M059J (cell line): ENCODE measurements around the gene DCTN4. TPM values are rescaled to one million over a fixed set of nuclear protein-coding genes. Genes with fewer than 3 reads are reported as not detected.
"Not testable (repeated sequence)": the region's sequence is repeated elsewhere in the genome, so short reads cannot be mapped to it uniquely, and the experiment has no call there.

Experiments
- DNase-seq: peaks from one replicate; pipeline ENCODE4 v3.0.0-alpha.2; 2012; ENCODE audit warnings: low read depth
- total RNA-seq: library from RNA; depleted of rRNA; stranded (reverse); fragments of >200 nt; shearing (Covaris generic); gene quantifications from 2 replicates; pipeline ENCODE4 v1.2.3, GENCODE V29; 2014; rRNA removed

The DCTN4 gene
- total RNA-seq: 48.1 and 66.2 TPM in 2 replicates

- peak; percentile 99 for DNase-seq
Observed at GRCh38 chr5:150758531-150759333, at the start of gene DCTN4. TSS of gene DCTN4 (minus strand) at chr5:150759017. CDS start at chr5:150758993, 24 bp downstream.

- DNase-seq: no peak
Observed at GRCh38 chr5:150804388-150804787, 45.6 kb upstream of the DCTN4 start.

GRCh38 chr5:150801117-150801927 is 42.5 kb upstream of the DCTN4 start:
- no peak for DNase-seq

DNA sequence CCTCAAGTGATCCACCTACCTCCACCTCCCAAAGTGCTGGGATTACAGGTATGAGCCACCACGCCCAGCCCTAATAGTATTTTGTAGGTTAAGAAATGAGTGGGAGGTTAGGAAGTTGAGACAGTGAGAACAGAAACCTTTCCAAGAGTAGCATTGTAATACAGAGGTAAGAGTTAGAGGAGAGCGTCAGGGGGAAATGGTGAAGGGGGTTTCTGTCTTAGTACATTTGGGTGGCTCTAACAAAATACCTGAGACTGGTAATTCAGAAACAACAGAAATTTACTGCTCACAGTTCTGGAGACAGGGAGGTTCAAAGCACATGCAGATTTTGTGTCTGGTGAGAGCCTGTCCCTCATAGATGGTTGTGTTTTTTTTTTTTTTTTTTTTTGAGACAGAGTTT is 38.6 kb upstream of the DCTN4 start:
- DNase-seq: no peak

DNA sequence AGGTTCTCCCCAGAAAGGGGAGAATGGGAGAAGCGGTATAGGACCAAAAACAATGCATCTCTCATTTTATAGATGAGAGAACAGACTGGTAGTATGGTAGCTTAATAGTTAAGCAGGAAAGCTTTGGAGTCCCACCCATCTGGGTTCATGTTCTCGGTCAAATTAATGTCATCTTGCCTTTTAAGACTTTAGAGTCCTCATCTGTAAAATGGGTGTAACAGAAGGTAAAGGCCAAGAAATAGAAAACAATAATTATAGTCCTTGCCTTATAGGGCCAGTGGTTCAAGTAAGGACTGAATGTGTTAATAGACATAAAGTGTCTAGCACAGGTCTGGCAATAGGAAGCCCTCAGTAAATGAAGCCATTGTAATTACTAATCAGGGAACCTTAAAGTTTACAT is 36.1 kb upstream of the DCTN4 start:
- no peak for DNase-seq

DNA sequence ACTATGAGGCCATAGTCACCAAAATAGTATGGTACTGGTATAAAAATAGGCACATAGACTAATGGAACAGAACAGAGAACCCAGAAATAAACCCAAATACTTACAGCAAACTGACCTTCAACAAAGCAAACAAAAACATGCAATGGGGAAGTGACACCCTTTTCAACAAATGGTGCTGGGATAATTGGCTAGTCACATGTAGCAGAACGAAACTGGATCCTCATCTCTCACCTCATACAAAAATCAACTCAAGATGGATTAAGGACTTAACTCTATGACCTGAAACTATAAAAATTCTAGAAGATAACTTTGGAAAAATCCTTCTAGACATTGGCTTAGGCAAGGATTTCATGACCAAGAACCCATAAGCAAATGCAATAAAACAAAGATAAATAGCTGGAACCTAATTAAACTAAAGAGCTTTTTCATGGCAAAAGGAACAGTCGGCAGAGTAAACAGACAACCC is 34.6 kb upstream of the DCTN4 start:
- DNase-seq: not testable (repeated sequence)

- DNase-seq: no peak
Observed at GRCh38 chr5:150791536-150791935, 32.7 kb upstream of the DCTN4 start.

- peak; percentile 100 for DNase-seq
Observed at GRCh38 chr5:150789943-150790611, 31.3 kb upstream of the DCTN4 start.

DNA sequence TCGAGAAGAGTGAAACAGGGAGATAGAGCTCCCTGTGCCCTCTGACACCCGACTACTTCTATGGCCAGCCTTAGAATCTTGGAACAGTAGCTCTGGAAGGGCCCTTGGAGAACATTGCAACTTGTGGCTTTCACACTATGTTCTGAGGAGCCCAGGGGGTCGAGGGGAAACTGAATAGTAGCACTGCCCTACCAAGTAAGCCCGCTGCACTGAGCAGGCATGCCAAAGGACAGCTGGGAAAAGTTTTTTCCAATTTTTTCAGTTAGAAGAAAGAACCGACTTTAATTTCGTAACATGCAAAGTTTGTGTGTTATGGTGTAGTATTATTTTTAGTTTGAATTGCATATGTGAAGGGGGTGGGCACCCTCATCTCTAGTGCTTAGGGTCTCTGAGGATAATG is 30.6 kb upstream of the DCTN4 start:
- peak; percentile 12 for DNase-seq

DNA sequence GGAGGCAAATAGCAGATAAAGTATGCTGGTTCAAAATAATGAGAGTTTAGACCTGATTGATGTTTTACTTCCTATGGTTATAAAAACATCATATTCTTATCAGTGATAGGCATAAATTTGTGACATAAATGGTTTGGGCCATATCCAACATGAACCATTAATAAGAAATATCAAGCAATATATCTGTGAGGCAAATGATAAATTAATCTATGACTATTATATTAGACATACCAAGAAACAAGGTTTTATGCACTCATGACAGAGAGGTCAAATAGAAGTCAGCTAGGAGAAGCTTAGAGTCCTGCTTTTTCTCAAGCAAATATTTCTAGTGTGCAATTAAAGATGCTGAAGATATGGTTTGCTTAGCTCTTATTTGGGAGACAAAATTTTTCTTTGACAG is 30.2 kb upstream of the DCTN4 start:
- peak; percentile 12 for DNase-seq

DNA sequence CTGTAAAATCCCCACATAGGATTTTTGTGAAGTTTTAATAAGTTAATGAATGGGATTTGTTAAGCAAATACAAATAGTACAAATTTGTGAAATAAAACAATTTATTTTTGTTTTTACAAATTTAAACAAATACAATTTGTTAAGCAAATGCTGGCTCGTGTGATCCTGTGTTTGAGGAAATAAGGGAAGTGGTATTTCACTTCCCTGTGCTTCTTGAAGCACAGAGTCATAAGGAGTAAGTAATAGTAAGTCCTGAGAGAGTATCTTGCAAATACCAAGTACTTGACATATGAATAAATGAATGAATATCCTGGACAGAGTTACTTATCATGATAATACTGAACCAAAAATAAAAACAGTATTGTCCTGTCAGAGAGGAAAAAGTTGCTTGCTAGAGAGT is 28.8 kb upstream of the DCTN4 start:
- DNase-seq: no peak

- no peak for DNase-seq
Observed at GRCh38 chr5:150786876-150787275, 28.1 kb upstream of the DCTN4 start.

- no peak for DNase-seq
Observed at GRCh38 chr5:150785950-150786349, 27.1 kb upstream of the DCTN4 start.

GRCh38 chr5:150783422-150783928 is 24.7 kb upstream of the DCTN4 start:
- peak; percentile 98 for DNase-seq

DNA sequence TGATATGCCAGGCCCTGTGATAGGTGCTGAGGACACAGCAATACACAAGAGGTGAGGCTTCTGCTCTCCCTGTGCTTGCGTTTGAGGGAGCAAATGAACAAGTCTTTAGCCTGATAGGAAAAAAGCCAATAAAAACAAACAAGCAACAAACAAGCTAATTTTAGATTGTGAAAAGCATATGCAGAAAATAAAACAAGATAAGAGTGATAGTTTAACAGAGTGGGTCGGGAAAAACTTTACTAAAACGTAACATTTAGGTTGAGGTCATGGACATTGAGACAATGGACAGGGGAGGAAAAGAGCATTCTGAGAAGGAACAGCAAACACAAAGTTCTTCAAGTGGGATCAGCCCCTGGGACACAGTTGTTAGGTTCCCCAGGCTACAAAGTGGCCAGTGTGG is 24.0 kb upstream of the DCTN4 start:
- peak; percentile 14 for DNase-seq

DNA sequence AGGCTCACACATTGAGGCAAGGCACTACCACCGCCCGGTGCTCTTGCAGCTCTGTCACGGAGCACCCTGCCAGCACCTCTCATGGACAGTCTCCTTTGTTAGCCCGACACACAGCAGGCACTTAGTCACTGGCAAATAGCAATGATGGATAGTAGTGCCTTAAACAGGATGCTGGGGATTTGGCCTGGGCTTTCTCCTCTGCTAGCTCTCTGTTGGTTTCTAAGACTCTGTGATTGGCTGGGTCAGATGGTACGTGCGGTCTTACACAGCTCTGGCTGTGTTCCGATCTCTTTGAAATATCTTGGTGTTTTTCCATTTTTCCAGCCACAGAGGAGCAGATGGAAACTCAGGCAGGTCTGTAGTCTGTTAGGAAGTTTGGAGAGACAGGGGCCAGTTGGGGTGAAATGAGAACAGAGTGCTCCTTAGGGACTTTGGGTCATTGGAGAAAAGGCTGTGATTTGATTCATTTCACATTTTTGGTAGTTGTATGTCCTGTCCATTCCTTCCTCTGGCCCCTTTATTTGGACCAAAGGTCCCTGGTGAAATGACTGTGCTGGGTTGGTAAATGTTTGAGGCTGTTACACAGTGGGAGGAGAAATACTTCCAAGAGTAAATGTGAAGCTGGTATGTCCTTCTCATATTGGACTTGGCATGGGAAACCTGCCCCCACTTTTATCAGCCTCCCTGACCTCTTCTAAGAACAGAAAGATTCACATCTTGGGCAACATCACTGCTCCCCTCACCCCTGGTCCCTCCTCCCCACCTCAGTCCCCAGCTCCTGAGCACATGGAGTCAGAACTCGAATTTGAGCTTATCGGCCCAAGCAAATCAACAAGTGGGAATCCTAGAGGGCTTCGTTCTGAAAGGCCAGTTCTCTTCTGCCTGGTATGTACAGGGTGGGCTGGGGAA is 23.1 kb upstream of the DCTN4 start:
- peak; percentile 99 for DNase-seq

- DNase-seq: peak; percentile 70
Observed at GRCh38 chr5:150780816-150781221, 22.0 kb upstream of the DCTN4 start.

DNA sequence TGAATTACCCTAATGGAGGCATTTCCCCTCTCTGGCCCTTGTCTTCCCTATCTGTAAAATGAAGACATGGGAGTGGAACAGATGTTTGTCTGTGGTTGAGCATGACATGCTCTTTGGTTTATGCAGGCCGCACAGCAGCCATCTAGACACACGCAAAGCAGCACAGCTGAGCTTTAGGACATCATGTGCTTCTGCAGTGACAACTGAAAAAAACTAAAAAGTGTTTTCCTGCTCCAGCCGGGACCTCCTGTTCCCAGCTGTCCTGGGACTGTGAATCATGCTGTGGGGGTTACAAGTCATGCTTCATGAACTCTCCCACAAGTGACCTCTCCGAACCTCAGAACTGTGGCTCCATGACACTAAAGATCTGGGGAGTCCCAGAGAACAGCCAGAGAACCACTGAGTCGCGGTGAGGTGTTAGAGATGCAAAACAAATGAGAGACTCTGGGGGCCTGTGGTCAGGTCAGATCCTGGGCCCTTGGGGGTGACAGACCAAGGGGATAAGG is 21.4 kb upstream of the DCTN4 start:
- DNase-seq: peak; percentile 81

DNA sequence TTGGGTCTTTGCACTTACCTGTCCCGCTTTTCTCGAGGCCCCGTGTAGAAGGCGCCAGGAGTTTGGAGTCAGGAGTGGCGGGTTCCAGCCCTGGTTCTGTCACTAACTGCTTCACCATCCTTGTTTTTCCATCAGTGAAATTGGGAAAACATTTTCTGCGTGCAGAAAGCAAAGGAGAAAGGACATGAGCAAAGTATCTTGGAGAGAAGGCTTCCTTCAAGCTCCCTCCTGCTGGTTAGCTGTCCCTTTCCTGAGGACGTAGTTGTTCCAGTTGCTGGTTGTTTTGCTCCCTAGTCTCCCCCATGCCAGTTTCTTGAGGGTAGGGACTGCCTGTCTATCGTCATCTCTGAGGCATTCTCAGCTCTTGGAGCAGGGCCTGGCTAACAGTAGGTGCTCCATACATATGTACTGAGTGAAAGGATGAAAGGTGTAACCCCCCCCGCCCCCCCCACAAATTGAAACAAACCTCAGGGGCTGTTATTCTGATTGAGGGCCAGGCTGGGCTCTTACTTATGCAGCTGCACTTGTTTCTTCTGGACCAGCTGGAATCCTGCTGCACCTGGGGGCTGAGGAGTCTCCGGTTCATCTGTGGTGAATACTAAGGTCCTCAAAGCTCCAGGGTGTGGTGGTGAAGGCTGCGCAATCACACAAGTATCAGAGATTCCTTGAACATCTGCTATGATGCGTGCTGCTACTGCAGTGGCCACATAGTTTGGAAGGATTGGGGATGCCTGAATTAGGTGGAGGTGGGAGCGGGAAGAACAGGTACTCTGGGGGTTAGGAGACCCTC is 20.8 kb upstream of the DCTN4 start:
- DNase-seq: peak; percentile 37
